DMS79 (cell line): Measurements from ENCODE around the gene CYP4V2.

Experiments used
- DNase-seq: peaks from one replicate; lab custom pipeline; 2025; lab: John Stamatoyannopoulos, UW

CYP4V2 gene

DNA sequence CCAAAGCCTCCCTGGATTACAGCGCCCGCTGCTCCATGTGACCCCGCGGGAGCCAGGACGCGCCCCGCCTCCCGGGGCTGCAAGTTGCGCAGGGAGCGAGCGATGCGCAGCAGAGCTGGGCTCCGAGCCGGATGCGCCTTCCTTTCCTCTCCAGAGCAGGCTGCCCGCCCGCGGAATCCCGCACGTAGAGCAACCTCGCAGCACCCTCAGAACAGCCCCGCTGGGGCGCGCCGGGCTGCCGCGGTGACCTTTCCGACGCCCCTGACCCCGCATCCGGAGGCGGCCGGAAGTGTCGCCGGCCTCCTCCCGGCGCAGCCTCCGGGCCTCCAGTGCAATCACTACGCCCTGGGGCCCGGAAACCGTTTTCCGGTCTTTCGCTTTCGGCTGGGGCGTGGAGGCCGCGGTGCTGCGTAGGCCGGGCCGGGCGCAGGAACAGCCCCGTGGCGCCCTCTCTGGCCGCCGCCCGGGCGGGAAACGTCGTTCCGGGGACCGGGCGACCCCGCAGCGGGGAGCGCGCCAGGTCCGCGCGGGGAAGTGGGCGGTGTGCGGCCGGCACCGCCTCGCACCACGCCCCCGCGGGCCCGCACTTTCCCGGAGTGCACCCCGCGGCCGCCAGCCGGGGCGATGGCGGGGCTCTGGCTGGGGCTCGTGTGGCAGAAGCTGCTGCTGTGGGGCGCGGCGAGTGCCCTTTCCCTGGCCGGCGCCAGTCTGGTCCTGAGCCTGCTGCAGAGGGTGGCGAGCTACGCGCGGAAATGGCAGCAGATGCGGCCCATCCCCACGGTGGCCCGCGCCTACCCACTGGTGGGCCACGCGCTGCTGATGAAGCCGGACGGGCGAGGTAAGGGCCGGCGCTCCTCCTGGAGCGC, at the start of gene CYP4V2:
CYP4V2 (plus strand) TSS at position 368 of the 866 bp plus-strand sequence; CDS start at position 625, 257 bp downstream.
- DNase-seq, result peak; percentile 24

DNA sequence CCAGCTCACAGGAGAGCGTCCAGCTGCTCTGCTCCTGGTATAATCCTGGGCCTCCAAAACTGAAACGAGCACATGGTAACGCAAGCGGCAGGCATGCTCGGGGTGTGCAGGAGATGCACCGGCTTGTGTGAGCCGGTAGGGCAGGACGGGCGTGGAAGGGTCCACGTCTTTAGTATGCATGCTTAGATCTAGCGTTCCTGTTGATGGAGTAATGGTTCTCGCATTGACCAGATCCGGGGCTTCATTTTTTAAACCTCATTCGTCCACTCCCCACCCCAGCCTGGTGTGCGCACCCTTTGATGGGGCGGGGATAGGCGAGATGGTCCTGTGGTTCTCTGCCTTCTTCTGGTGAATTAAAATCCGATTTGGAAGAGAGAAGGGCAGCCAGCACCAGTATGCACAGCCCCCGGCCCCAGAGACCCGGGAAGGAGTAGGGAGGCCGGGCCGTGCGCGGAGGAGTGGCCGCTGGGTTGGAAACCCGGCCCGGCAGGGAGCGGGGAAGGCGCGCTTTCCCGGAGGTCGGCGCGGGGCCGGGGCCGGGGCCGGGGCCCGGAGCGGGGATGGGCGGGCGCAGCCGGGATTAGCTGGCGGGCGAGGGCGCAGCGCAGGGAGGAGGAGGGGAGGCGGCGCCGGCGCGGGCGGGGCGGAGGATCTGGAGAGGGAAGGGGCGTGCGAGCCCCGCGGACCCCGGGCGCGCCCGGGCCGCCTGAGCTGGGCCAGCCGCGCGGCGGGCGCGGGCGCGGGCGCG, 47.0 kb upstream of the CYP4V2 start:
- DNase-seq, result peak; percentile 6

DNA sequence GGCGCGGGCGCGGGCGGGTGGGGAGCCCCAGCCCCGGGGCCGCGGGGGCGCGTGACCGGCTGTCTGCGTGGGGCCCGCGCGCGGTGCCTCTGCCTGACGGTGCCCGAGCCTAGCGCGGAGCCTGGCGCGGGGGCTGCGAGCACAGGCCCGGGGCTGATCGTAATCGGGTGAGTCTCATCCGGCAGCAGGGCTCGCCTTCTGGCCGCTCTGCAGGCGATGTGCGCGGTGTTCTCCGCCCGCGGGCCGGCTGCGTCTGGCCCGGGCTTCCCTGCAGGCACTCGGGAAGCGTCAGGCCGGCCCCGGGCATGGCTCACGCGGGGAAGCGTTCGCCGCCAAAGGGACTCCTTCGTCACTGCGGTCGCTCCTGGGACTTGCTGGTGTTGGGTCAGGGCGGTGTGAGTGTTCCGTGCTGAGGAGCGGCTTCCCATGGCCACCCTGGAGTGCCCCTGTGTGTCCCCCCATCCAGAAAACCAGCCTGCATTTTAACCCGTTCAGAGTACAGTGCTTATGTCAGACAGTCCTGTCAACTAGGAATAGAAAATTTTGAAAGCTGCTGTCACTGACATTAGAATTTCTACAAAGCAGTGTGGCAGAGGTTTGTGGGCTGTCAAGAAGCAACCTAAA, 46.3 kb upstream of the CYP4V2 start:
- no peak for DNase-seq

DNA sequence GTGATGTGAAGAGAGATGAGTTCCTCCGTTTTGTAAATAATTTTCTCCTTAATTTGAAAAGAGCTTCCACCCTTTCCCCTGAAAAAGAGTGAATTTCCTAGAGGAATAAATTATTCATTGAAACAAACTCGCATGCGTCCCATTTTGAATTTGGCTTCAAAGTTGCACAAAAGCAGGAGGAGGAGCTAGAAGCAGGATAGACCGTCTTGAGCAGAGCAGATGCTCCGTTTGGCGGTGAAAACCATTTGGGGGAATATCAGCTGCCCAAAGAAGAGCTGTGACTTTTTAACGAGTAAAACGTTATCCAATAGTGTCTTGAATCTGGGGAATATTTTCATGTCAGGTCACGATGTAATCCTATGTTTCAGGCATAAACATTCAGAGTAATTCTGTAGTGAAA, 44.9 kb upstream of the CYP4V2 start:
- no peak for DNase-seq

DNA sequence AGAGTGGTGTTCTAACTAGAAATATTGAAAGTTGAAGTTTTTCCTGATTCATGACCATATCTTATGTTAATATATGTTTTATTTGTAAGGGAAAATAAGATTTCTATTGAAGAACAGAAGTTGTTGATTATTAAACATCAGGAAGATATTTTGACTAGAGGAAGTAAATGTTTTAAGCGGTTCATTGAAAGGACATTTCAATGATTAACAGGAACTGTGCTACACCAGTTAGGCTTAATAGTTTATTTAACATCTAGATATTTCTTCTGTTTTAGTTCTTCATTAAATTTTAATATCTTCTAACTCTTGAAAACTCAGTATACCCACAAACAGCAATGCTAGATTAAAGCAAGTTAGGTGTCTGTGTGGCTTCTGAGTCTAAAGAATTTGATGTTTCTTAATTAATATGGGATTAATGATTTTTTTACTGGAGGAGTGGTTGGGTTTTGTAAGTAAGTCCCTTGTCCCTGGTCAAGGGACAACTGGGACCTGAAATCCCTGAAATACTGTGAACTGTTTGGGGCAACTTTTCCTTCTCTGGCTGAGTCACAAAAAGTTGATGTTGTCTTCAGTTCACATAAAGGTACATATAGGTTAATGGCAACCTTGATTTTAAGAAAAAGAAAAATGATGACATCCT, 42.9 kb upstream of the CYP4V2 start:
- no peak for DNase-seq

DNA sequence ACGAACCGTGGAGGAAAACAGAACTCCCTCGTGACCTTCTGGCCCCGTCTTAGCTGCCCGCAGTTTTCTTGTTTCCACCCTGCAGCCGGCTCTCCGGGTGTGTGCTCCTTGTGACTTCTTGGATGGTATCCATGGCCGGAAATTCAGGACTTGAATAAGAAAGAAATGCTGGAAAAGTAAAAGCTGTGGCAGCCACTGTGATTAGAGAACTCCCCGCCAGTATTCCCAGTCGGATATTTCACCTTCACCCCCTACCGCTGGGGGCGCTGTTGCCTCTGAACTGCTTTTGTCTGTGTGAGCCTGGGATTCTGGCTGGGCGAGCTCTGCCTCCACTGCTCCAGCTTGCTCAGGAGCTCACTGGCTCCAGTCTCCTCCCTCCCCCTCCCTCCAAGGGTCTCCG, 41.5 kb upstream of the CYP4V2 start:
- no peak for DNase-seq

DNA sequence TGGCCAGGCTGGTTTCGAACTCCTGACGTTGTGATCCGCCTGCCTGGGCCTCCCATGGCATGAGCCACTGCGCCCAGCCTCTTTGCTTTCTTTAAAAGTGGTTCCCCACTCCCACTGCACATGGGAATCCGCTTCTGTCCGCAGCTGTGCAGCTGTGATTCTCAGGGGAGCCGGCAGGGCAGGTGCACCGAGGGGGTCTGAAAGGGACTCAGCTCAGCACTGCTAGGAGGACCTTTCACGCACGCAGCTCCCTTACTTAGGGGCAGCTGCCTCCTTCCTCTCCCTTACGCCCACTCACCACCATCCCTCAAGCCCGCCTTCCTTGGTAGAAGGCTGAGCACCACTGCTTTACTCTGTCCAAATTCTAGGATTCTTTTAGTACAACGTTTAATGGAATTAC, 40.4 kb upstream of the CYP4V2 start:
- DNase-seq, result no peak

DNA sequence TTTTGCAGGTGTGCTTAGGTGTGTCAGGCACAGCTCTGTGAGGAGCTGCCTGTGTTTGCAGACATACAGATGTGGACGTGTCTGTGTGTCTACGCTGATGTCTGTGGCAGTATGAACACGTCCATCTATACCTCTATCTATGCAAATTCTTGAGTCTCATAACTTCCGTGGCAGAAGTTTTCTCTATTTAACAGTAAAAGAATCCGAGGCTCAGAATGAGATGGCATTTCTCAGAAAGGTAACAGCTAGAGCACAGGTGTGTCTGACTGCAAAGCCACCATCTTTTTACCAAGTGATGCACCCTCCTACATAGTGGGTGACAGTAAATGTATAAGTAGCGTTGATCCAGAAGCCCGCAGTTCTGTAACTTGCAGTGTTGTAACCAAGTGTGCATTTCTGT, 39.9 kb upstream of the CYP4V2 start:
- DNase-seq, result no peak

DNA sequence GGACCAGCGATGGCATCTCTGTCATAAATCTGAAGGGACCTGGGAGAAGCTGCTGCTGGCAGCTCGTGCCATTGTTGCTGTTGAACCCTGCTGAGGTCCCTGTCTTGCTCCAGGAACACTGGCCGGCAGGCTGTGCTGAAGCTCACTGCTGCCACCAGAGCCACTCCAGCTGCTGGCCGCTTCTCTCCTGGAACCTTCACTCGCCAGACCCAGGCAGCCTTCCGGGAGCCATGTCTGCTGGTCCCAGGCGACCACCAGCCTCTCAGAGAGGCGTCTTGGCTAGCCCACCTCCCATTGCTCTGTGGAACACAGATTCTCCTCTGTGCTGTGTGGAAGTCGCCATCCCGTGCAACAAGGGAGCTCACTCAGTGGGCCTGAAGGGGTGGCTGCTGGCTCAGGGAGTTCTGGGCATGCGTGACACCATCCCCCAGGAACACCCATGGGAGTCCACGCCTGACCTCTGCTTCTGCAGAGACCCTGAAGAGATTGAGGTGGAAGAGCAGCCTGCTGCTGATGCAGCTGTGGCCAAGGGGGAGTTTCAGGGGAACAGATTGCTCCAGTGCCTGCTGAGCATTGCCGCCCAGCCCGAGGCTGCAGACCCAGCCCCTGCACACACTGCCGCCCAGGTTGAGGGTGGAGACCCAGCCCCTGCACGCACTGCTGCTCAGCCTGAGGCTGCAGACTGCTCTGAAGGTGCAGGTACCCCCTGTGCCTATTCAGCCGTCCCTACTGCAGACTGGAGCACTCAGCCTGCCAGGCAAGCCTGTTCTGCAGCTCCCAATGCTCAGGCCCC, 33.1 kb upstream of the CYP4V2 start:
- DNase-seq, result no peak

DNA sequence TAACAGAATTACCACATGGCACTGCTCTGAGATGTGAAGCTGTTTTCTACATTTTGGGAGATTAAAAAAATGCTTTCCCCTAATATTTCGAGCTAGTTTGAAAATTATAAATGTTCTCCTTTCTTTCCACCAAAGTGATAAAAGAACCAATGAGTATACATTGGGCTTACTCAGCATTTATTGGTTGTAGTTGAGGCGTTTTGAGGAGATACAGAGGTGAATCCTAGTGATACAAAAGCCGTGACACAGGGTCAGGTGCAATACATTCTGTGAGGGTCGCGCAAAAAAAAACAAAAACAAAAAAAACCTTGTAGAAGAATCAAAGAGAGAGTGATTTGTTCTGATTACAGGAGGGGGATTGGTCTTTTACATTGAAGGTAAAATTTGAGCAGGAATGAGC, 32.4 kb upstream of the CYP4V2 start:
- no peak for DNase-seq

DNA sequence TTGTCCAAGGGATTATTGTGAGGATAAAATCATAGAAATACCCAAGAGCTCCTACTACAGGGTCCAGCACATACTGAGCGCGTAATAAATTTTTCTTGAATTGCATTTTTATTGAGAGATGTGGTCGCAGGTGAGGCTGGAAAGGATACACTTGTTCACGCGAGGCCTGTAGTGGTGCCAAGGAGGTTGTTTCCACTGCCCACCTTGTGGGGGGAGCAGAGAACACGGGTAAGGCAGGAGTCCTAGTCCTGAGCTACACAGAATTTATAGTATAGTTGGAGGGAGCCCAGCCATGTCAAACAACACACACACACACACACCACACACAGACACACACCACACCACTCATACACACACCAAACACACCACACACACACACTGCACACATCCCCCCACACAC, 31.8 kb upstream of the CYP4V2 start:
- DNase-seq, result no peak

DNA sequence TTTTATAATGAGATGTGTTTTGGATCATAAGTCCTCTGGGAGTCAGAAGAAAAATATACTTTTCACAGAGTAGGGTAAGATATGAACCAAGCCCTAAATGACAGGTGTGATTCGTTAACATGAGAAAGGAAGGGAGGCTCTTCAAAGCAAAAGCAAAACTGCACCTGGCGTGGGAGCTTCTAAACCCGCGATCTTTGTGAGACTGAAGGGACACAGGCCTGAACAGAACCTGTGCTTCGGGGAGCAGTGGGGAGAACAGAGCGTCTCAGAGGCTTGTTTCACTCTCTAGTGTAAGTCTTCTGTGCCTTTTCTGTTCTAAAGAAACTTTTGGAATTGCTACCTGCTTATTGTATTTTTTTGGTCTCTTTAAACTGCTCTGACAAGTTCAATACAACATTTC, 30.2 kb upstream of the CYP4V2 start:
- DNase-seq, result no peak

DNA sequence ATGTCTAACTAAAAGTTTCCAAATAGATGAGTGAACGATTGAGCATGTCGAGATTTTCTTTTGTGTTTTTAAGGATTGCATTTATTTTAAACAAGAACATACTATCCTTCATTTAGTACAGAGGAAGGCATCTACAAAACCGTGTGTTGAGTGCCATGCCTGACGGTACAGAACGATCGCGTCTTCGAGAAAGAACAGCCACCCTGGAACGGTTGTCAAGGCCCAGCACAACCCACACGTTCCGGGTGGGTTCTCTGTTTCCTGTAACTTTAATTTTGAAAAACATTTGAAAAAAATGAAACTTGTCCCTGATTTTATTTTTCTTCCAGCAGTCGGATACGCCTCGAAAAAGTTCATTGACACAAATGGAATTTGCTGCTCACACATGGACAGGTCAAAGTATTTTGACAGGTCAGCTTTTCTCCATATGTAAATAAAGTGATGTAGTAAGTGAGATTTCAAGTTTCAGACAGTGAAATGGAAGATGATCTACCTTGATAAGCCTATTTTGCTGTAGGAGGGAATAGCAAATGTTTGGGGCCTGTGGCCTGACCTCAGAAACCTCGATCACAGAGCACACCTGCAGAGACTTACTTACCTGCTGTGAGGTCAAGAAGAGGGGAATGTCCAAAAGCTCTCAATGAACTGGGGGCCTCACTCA, 24.4 kb upstream of the CYP4V2 start:
- DNase-seq, result no peak

DNA sequence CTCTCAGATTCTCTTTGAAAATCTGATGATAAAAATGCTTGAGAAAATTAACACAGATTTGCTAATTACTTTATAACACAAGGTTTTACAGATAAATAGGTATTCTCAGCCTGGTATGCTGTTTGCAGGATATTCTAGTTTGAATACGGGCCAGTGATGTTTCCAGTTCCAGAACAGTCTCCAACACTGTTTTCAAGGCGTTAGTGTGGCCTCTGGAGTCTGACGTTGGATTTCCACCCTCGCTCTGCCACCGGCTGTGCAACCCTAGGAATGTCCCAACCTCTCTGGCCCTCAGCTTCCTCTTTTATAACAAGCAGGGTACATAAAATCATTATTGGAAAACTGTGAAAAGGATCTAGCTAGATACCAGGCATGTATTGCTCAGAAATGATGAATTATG, 23.8 kb upstream of the CYP4V2 start:
- DNase-seq, result no peak

DNA sequence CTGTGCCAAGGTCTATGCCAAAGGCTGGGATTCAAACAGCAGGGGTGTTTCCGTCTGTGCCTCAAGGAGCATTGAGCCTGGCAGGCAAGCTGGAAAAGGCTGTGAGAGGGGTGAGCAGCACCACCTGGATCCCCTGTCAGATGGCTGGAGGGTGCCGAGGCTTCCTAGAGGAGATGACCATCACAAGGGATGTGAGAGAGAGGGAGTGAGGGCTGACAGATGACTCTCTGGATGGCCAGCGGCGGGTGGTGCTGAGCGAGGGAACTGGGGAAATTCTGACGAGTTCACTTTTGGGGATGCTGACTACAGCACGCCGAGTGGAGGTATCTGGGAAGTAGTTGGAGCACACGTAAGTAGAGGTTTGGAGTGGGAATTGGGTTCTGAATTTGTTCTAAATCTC, 22.6 kb upstream of the CYP4V2 start:
- no peak for DNase-seq

DNA sequence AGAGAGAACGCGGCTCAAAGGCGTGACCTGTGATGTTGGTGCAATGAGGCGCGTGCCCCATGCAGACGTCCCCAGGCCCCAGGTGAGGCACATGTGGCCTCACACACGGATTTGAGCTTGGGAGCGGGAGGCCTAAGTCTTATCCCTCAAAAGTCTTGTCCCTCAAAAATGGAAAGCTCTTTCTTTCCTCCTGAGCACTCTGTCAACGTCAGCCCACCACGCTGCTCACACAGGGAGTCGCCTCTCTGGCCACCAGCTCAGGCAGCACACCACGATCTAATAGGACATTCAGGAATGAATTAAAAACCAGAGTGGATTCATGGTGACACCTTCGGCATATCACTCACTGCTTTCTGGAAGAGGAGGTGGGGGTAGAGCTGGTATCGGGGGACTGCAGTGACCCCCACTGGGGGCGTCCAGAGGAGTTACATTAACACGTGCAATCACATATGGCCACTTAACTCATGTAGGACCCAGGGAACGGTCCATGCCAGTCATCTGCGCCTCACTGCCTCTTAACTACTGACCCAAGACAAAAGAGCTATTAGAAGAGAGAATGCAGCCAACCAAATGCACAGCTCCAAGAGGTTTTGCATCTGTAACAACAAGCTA, 21.9 kb upstream of the CYP4V2 start:
- no peak for DNase-seq

DNA sequence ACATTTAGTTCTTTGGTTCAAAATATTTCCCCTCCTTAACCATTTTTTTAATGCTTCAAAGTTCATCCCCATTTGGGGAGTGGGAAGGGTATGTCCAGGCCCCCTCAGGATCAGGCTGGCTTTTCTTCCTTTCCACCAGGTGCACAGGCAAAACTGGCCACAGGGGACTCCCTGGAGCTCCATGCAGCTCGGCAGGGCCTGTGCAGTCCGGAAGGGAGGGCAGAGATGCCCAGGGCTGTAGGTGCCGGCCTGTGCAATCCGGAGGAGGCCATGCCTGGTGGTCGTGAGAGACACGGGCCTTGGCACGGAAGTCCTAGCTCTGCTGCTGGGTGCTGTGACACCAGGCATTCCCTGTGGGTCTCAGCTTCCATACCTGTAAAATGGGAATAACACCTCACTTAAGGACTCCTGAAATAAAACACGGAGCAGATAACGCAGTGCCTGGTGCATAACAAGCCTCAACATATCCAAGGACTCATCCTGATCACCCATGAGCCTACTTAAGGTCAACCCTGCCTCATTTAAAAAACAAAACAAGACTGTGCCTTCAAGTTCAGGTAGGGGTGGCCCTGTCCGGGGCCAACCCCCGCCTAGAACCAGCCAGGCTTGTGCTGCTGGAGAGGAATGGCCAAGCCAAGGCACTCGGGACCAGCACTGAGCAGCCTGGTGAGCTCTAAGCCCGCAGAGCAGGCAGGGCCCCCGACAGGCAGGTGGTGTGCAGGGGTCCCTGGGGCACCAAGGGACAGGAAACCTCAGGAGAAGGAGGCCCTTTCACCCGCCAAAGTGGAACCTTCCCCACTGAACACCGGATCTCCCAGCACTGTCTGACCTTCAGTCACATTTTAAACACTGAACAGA, 21.2 kb upstream of the CYP4V2 start:
- DNase-seq, result no peak

DNA sequence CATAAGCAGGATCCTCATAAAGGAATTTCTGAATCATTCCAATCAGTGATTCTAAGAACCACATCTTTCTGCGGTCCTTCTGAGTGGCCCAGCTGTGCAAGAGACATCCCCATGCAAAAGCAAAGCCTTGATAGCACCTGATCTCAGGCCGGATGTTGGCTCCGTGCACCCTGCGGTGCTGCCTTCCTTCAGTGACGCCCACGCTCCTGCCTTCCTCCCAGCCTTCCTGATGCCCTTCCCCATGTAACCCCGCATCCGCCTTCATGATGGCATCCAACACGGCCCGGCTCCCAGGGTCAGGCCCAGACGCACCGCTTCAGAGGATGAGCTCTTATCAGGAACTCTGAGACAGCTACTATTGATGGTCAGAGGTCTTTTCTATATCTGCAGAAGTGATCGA, 20.4 kb upstream of the CYP4V2 start:
- no peak for DNase-seq

DNA sequence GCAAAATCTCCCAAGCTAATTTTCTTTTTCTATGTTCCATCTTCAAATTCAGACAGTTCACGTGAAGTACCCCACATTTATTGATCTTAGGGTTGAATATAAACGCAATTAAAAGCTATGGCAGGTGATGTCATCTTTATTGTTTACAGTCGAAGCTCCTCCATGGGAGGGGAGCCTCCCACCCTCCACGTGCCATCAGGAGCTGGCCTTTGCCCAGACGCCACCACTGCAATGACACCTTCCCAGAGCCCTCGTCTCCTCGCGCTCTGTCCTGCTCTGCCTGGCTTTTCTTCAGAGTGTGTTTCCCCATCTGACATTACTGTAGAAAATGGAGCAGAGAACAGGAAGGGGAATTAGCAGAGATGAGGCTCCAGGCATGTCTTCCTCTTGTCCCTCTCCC, 18.8 kb upstream of the CYP4V2 start:
- DNase-seq, result no peak

DNA sequence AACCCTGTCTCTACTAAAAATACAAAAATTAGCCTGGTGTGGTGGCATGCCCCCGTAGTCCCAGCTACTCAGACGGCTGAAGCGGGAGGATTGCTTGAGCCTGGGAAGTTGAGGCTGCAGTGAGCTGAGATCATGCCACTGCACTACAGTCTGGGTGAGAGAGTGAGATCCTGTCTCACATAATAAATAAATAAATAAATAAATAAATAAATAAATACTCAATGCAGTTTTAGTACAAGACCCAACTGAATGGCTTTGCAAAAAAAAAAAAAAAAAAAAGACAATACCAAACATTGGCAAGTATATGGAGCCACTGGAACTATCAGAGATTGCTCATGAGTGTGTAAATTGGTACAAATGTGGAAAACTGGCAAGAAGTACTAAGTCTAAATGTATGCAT, 3.3 kb upstream of the CYP4V2 start:
- DNase-seq, result no peak
